Activated CD4-positive, alpha-beta T cell treated with anti-CD3 and anti-CD28 coated beads, Interleukin-2, Interleukin-6, amounts not matched to agents 100 ng/mL and 50 ng/mL, durations not matched to agents 16 hours and 8 hours (primary cell): ENCODE data around the gene SNX13.

Experiments
- DNase-seq: peaks from one replicate; pipeline ENCODE4 v3.0.0-alpha.2; 2020

SNX13 gene, protein sequence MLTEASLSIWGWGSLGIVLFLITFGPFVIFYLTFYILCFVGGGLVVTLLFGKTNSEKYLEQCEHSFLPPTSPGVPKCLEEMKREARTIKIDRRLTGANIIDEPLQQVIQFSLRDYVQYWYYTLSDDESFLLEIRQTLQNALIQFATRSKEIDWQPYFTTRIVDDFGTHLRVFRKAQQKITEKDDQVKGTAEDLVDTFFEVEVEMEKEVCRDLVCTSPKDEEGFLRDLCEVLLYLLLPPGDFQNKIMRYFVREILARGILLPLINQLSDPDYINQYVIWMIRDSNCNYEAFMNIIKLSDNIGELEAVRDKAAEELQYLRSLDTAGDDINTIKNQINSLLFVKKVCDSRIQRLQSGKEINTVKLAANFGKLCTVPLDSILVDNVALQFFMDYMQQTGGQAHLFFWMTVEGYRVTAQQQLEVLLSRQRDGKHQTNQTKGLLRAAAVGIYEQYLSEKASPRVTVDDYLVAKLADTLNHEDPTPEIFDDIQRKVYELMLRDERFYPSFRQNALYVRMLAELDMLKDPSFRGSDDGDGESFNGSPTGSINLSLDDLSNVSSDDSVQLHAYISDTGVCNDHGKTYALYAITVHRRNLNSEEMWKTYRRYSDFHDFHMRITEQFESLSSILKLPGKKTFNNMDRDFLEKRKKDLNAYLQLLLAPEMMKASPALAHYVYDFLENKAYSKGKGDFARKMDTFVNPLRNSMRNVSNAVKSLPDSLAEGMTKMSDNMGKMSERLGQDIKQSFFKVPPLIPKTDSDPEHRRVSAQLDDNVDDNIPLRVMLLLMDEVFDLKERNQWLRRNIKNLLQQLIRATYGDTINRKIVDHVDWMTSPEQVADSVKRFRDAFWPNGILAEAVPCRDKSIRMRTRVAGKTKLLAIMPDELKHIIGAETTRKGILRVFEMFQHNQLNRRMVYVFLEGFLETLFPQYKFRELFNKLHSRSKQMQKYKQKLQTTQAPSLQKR

DNA sequence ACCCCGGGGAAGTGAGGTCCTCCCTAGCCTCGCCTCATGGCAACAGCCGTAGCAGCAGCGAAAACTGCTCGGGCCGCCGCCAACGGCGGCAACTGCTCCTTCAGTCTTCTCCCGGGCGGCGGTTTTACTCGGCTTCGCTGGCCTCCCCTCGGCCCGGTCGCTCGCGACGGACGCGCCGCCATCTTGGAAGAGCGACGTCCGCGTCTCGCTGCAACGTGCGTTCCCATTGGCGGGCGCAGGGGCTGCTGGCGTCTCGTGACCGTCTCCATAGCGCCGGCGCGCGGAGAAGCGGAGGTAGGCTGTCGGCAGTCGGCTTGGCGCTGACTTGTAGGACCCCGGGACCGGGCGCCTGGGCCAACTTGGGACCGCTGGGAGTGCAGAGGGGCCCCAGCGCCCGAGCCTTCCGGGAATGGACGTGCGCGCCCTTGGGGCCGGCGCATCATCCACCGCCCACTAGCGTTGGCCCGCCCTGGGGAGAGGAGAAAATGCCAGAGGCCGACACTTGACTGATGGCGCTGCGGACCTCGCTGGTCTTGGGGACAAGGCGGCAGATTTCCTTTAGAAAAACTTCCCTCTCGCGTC is at the start of gene SNX13:
Gene SNX13, minus strand, starts transcription at position 193 of the 582 bp plus-strand sequence. CDS start 199 bp downstream, outside the sequence.
- peak; percentile 95 for DNase-seq

- DNase-seq = no peak
Observed at GRCh38 chr7:17989546-17989945, 49.3 kb upstream of the SNX13 start.

GRCh38 chr7:17988858-17989257 is 48.6 kb upstream of the SNX13 start:
- no peak for DNase-seq

GRCh38 chr7:17988141-17988540 is 47.8 kb upstream of the SNX13 start:
- no peak for DNase-seq

GRCh38 chr7:17986851-17987250 is 46.6 kb upstream of the SNX13 start:
- no peak for DNase-seq

DNA sequence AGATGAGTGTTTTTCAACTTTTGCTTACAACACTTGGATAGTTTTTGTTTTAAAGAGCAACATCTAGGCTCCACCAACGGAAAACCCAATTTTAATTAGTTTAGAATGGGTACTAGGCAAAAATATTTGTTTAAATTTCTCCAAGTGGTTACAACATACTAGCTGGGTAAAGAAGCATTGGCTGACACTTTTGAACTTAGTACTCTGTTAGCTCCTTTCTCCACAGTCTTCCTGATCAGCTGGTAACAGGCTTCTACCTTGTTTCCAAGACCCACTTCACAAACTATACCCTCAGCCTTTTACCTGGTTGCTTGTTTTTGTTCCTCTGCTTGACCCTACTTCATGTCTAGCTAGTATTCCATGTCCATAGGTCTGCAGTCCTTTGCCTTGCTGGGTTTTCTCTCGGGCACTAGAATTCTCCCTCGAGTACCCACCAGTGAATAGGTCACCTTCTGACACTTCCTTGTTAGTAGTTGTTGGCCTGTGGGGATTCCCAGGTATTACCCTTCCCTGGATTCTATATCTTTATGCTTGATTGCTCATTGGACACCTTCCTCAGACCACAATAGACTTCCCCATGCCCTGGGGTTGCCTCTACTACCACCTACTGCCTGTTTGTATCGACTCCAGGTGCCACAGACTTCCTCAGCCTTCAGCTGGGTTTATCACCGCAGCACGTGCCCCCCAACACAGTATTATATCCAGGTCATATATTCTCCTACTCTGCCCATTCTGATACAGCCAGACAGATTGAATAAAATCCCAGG is 45.4 kb upstream of the SNX13 start:
- no peak for DNase-seq

- DNase-seq = no peak
Observed at GRCh38 chr7:17984288-17984687, 44.0 kb upstream of the SNX13 start.

DNA sequence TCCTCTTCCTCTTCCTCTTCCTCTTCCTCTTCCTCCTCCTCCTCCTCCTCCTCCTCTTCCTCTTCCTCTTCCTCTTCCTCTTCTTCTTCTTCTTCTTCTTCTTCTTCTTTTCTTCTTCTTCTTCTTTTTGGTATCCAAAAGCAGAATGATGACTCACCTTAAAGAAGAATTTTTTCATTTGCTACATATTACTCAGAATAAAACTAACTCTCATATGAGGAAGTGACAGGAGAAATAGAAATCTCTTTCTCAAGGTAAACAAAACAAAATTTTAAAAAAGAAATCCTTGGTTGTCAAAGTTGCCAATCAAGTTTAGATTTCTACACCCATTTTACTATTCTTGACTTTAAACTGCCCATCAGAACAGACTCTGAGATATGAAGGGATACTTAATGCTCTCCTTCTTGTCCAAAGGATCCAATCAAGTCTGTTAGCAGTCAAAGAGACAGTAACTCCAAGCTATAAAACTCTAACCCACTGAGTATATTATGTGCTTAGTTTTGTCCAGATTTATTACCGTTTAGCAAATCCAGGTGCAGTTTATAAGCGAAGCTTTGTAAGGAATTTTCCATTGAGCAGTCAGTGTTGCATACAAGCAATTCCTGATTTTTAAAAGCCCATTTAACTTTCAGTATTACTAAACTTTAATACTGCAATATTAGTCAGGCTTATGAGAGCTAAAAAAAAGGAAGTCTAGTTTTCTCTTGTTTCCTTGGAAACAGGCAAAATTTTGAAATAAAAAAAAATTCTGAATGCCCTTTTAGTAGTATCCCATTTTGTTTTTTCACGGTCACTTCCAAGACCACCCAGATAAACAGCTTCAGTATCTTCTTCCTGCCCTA is 43.1 kb upstream of the SNX13 start:
- DNase-seq = no peak

- no peak for DNase-seq
Observed at GRCh38 chr7:17976952-17977351, 36.7 kb upstream of the SNX13 start.

GRCh38 chr7:17971411-17971810 is 31.1 kb upstream of the SNX13 start:
- DNase-seq = no peak

GRCh38 chr7:17968791-17969715 is 28.8 kb upstream of the SNX13 start:
- no peak for DNase-seq

- no peak for DNase-seq
Observed at GRCh38 chr7:17966706-17967105, 26.4 kb upstream of the SNX13 start.

GRCh38 chr7:17965603-17966002 is 25.3 kb upstream of the SNX13 start:
- no peak for DNase-seq

GRCh38 chr7:17963281-17963680 is 23.0 kb upstream of the SNX13 start:
- no peak for DNase-seq

DNA sequence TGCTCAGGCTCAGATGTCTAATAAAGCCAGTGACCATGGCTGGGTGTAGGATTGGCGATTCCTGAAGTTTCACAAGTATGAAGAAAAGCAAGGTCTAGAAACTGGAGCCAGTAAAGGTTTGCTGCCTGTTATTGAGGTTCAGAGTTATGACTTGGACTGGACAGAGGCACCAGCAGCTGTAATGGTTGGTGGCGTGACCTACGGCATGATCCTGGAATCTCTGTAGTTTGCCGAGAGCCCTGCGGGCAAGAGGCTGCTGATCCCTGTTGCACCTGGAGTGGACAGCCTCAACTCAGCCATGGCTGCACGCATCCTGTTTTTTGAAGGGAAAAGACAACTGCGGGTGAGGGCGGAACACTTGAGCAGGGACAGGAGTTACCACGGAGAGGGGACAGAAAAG is 22.4 kb upstream of the SNX13 start:
- DNase-seq = no peak

DNA sequence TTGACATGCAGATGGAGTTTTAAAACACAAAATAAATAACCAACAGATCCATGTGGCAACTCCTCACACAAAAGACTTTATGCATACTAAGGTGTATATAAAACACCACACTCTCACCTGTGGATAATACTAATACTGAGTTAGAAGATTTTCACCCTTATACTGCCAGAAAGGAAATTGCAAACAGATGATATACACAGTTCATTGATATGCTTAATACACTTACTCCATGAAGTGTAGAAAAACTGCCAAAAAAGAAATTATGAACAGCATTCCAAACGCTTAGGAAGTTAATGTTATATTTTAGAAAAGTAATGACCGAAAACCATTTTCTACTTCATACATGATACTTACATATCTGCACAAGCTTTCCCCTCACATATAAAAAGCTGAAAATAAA is 17.6 kb upstream of the SNX13 start:
- no peak for DNase-seq

DNA sequence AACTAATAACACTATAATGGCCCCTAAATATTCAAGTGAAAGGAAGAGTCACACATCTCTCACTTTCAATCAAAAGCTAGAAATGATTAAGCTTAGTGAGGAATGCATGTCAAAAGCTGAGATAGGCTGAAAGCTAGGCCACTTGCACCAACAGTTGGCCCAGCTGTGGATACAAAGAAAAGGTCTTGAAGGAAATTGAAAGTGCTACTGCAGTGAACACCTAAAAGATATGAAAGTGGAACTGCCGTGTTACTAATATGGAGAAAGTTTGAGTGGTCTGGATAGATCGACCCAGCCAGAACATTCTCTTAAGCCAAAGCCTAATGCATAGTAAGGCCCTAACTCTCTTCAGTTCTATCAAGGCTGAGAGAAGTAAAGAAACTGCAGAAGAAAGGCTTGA is 12.1 kb upstream of the SNX13 start:
- peak; percentile 83 for DNase-seq

DNA sequence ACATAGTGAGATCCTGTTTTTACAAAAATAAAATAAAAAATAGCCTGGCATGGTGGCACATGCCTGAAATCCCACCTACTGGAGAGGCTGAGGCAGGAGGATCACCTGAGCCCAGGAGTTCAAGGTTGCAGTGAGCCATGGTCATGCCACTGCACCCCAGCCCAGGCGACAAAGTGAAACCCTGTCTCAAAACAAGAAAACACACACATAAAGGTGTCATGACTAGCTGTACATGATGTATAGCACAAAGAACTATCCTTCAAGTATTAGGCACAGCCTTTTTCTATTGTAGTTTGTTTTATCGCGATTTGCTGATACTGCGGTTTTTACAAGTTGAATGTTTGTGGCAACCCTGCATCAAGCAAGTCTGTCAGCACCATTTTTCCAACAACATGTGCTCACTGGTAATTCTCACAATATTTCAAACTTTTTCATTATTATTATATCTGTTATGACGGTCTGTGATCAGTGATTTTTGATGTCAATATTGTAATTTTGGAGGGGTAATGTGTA is 11.5 kb upstream of the SNX13 start:
- DNase-seq = peak; percentile 41

- DNase-seq = no peak
Observed at GRCh38 chr7:17948526-17949238, 8.4 kb upstream of the SNX13 start.

DNA sequence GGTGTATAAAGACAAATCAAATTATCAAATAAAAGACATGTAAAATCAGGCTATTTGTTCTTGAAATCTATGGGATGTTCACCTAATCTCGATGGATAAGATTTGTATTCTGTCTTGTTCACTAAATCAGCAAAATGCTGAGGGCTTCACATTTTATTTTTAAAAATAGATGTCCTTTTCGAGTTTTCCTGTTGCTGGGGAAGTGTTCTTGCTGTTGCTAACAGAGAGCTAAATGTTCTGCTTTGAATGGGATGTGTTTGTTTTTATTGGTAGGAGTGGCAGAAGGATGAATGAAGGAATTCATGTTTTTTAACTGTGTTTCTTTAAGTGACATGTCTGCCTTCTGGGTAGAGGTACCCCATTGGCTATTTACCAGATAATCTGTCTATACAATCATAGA is 7.3 kb upstream of the SNX13 start:
- DNase-seq = no peak
